ENCODE results near the gene GALNT2. TPM values are rescaled to one million over a fixed set of nuclear protein-coding genes. Genes with fewer than 3 reads are reported as not detected.

GALNT2 gene
- total and polyA plus RNA-seq, 2 experiments from 2014 or later, result 17.8 to 48.3 TPM

GRCh38 chr1:230136453-230137336, 69.7 kb downstream of the GALNT2 start (continued):
- TF ChIP-seq, protein P1, sequence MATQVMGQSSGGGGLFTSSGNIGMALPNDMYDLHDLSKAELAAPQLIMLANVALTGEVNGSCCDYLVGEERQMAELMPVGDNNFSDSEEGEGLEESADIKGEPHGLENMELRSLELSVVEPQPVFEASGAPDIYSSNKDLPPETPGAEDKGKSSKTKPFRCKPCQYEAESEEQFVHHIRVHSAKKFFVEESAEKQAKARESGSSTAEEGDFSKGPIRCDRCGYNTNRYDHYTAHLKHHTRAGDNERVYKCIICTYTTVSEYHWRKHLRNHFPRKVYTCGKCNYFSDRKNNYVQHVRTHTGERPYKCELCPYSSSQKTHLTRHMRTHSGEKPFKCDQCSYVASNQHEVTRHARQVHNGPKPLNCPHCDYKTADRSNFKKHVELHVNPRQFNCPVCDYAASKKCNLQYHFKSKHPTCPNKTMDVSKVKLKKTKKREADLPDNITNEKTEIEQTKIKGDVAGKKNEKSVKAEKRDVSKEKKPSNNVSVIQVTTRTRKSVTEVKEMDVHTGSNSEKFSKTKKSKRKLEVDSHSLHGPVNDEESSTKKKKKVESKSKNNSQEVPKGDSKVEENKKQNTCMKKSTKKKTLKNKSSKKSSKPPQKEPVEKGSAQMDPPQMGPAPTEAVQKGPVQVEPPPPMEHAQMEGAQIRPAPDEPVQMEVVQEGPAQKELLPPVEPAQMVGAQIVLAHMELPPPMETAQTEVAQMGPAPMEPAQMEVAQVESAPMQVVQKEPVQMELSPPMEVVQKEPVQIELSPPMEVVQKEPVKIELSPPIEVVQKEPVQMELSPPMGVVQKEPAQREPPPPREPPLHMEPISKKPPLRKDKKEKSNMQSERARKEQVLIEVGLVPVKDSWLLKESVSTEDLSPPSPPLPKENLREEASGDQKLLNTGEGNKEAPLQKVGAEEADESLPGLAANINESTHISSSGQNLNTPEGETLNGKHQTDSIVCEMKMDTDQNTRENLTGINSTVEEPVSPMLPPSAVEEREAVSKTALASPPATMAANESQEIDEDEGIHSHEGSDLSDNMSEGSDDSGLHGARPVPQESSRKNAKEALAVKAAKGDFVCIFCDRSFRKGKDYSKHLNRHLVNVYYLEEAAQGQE (IDR thresholded peaks at IDR 0.05; ENCODE audit: unreplicated experiment), result no peak

DNA sequence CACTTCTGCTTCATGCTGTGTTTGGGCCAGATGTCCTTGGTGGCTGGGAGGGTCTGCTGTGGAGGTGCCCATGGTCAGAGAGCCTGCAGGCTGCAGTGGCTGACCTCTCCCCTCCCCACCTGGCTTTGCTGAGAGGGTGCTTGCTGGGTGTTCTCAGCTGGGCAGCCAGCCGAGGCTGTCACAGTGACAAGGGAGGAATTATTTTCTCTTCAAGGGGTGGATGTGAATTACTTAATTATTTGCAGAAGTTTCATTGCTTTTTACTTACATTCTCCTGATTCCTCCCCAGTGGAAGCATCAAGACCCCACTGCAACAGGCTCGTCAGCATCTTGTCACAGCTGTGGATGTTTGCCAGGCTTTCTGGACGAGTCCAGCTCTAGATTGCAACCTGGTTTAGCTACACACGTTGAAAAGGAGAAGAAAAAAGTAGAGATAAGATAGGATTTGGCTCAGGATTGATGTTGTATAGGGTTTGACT, 70.3 kb downstream of the GALNT2 start:
- H3K79me2 ChIP-seq (replicated peaks; ENCODE audit: insufficient read depth), result peaks cover 73% of the 10 kb centered on the region
- H3K9me2 ChIP-seq (ENCODE audit: insufficient read depth), result no peaks in the 10 kb centered on the region
- no peak overlapping the region for H2AFZ ChIP-seq
- peaks cover 7% of the 10 kb centered on the region for H3K27me3 Mint-ChIP-seq (ENCODE audit: insufficient read depth, low read depth, poor library complexity)
- H3K4me3 ChIP-seq, result no peak overlapping the region
- H3K27ac Mint-ChIP-seq, result peak overlapping the region; percentile 61; the same call in 1 of the 2 replicates
- no peak for ATAC-seq
- H3K36me3 Mint-ChIP-seq (ENCODE audit: low read depth), result no peaks in the 10 kb centered on the region
- H3K4me3 Mint-ChIP-seq, result no peak overlapping the region
- H3K27me3 ChIP-seq (ENCODE audit: insufficient read depth), result no peaks in the 10 kb centered on the region
- H3K9me3 Mint-ChIP-seq, result no peaks in the 10 kb centered on the region
- no peaks in the 10 kb centered on the region for H3F3A ChIP-seq (replicated peaks; ENCODE audit: low read depth)
- H3K4me1 Mint-ChIP-seq, result peaks cover 66% of the 10 kb centered on the region
- no peaks in the 10 kb centered on the region for H3K36me3 ChIP-seq (ENCODE audit: insufficient read depth)
- H3K27ac ChIP-seq (ENCODE audit: low read depth), result no peak overlapping the region
- H3K4me1 ChIP-seq (ENCODE audit: insufficient read depth), result peaks cover 14% of the 10 kb centered on the region; the same call in 1 of the 2 replicates
- DNase-seq (ENCODE audit: low spot score), result no peak
- no peak overlapping the region for H3K4me2 ChIP-seq
- peaks cover 8% of the 10 kb centered on the region for H4K20me1 ChIP-seq (replicated peaks; ENCODE audit: insufficient read depth)
- TF ChIP-seq, protein P1 (IDR thresholded peaks at IDR 0.05; ENCODE audit: unreplicated experiment), result no peak
- no peak for TF ChIP-seq JUNB (IDR thresholded peaks at IDR 0.05; ENCODE audit: unreplicated experiment)
- TF ChIP-seq EZH2 (IDR thresholded peaks at IDR 0.05; ENCODE audit: low read depth, unreplicated experiment), result no peak
- TF ChIP-seq POLR2AphosphoS5 (IDR thresholded peaks at IDR 0.05; ENCODE audit: low read depth), result no peak
- TF ChIP-seq, protein P2, sequence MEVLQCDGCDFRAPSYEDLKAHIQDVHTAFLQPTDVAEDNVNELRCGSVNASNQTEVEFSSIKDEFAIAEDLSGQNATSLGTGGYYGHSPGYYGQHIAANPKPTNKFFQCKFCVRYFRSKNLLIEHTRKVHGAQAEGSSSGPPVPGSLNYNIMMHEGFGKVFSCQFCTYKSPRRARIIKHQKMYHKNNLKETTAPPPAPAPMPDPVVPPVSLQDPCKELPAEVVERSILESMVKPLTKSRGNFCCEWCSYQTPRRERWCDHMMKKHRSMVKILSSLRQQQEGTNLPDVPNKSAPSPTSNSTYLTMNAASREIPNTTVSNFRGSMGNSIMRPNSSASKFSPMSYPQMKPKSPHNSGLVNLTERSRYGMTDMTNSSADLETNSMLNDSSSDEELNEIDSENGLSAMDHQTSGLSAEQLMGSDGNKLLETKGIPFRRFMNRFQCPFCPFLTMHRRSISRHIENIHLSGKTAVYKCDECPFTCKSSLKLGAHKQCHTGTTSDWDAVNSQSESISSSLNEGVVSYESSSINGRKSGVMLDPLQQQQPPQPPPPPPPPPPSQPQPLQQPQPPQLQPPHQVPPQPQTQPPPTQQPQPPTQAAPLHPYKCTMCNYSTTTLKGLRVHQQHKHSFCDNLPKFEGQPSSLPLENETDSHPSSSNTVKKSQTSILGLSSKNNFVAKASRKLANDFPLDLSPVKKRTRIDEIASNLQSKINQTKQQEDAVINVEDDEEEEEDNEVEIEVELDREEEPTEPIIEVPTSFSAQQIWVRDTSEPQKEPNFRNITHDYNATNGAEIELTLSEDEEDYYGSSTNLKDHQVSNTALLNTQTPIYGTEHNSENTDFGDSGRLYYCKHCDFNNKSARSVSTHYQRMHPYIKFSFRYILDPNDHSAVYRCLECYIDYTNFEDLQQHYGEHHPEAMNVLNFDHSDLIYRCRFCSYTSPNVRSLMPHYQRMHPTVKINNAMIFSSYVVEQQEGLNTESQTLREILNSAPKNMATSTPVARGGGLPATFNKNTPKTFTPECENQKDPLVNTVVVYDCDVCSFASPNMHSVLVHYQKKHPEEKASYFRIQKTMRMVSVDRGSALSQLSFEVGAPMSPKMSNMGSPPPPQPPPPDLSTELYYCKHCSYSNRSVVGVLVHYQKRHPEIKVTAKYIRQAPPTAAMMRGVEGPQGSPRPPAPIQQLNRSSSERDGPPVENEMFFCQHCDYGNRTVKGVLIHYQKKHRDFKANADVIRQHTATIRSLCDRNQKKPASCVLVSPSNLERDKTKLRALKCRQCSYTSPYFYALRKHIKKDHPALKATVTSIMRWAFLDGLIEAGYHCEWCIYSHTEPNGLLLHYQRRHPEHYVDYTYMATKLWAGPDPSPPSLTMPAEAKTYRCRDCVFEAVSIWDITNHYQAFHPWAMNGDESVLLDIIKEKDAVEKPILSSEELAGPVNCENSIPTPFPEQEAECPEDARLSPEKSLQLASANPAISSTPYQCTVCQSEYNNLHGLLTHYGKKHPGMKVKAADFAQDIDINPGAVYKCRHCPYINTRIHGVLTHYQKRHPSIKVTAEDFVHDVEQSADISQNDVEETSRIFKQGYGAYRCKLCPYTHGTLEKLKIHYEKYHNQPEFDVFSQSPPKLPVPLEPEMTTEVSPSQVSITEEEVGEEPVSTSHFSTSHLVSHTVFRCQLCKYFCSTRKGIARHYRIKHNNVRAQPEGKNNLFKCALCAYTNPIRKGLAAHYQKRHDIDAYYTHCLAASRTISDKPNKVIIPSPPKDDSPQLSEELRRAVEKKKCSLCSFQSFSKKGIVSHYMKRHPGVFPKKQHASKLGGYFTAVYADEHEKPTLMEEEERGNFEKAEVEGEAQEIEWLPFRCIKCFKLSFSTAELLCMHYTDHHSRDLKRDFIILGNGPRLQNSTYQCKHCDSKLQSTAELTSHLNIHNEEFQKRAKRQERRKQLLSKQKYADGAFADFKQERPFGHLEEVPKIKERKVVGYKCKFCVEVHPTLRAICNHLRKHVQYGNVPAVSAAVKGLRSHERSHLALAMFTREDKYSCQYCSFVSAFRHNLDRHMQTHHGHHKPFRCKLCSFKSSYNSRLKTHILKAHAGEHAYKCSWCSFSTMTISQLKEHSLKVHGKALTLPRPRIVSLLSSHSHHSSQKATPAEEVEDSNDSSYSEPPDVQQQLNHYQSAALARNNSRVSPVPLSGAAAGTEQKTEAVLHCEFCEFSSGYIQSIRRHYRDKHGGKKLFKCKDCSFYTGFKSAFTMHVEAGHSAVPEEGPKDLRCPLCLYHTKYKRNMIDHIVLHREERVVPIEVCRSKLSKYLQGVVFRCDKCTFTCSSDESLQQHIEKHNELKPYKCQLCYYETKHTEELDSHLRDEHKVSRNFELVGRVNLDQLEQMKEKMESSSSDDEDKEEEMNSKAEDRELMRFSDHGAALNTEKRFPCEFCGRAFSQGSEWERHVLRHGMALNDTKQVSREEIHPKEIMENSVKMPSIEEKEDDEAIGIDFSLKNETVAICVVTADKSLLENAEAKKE (CRISPR knock-in tag; IDR thresholded peaks at IDR 0.05), result no peak
- no peak for TF ChIP-seq ZNF114 (CRISPR knock-in tag; IDR thresholded peaks at IDR 0.05)
- TF ChIP-seq CTCF (conservative IDR thresholded peaks at IDR 0.05; ENCODE audit: low read depth in 2 of 2), result no peak

Data from GM23338 (cell line).